OCI-LY7 (cell line): ENCODE results near the gene SCYGR4. TPM values are rescaled to one million over a fixed set of nuclear protein-coding genes. Genes with fewer than 3 reads are reported as not detected.

Experiments
- BruUV-seq: library from RNA; stranded (reverse); fragments of 400-500 nt; replicated peaks from 2 replicates; lab custom pipeline; 2021; lab: Mats Ljungman, UMichigan
- CTCF ChIA-PET: fragments of 300-600 bp; sonication (Branson Sonifier 250); formaldehyde crosslinking; loops from one replicate; lab custom pipeline; 2022; ENCODE audit warnings: antibody characterized with exemption; ENCODE audit not compliant: unreplicated experiment; lab: Charles Lee
- POLR2A ChIA-PET: fragments of 300-600 bp; sonication (Branson Sonifier 250); formaldehyde crosslinking; loops from one replicate; lab custom pipeline; 2022; ENCODE audit warnings: antibody characterized with exemption; lab: Charles Lee
- DNase-seq: peaks from one replicate; pipeline ENCODE4 v3.0.0-alpha.2; 2015; ENCODE audit warnings: low spot score
- H2AFZ ChIP-seq: fragments of 200-600 bp; sonication (generic), shearing (Covaris generic); 2 replicates; pipeline ENCODE4 v1.6.1; 2014; ENCODE audit warnings: mild to moderate bottlenecking, antibody characterized with exemption, low read length, moderate library complexity
- H3K27ac ChIP-seq: fragments of 200-600 bp; sonication (generic); 2 replicates; pipeline ENCODE4 v1.5.1; 2014; ENCODE audit warnings: mixed run types, low read depth, mild to moderate bottlenecking, moderate library complexity, low read length, inconsistent platforms; ENCODE audit not compliant: poor library complexity, severe bottlenecking
- H3K36me3 ChIP-seq: fragments of 200-600 bp; sonication (generic); 2 replicates; pipeline ENCODE4 v1.6.1; 2014; ENCODE audit warnings: mild to moderate bottlenecking, antibody characterized with exemption, low read length, moderate library complexity, mixed read lengths; ENCODE audit not compliant: insufficient read depth
- H3K4me1 ChIP-seq: fragments of 200-600 bp; sonication (generic); 2 replicates; pipeline ENCODE4 v1.5.1; 2014; ENCODE audit warnings: mild to moderate bottlenecking, low read length; ENCODE audit not compliant: insufficient read depth, poor library complexity, severe bottlenecking
- H3K4me2 ChIP-seq: fragments of 200-600 bp; sonication (generic); 2 replicates; pipeline ENCODE4 v1.6.1; 2014; ENCODE audit warnings: mild to moderate bottlenecking, low read length
- H3K4me3 ChIP-seq: fragments of 200-600 bp; sonication (generic); 2 replicates; pipeline ENCODE4 v1.5.1; 2014; ENCODE audit warnings: mild to moderate bottlenecking, low read depth, low read length; ENCODE audit not compliant: poor library complexity, severe bottlenecking
- H3K79me2 ChIP-seq: fragments of 200-600 bp; sonication (generic); 2 replicates; pipeline ENCODE4 v1.6.1; 2016; ENCODE audit warnings: low read depth, mild to moderate bottlenecking, low read length, moderate library complexity, mixed read lengths; ENCODE audit not compliant: insufficient read depth
- H3K9me2 ChIP-seq: fragments of 200-600 bp; sonication (generic); 2 replicates; pipeline ENCODE4 v1.6.1; 2016; ENCODE audit warnings: mild to moderate bottlenecking, low read length, mixed read lengths; ENCODE audit not compliant: insufficient read depth
- H3K9me3 ChIP-seq: fragments of 200-600 bp; sonication (generic); 2 replicates; pipeline ENCODE4 v1.6.1; 2014; ENCODE audit warnings: mild to moderate bottlenecking, mixed run types, low read length, mixed read lengths
- H4K20me1 ChIP-seq: fragments of 200-600 bp; sonication (generic); 2 replicates; pipeline ENCODE4 v1.6.1; 2014; ENCODE audit warnings: mild to moderate bottlenecking, antibody characterized with exemption, low read length, moderate library complexity, mixed read lengths; ENCODE audit not compliant: insufficient read depth
- EZH2phosphoT487 ChIP-seq: fragments of 200-600 bp; sonication (generic); IDR thresholded peaks from 2 replicates; pipeline ENCODE4 v1.6.1; 2018; ENCODE audit warnings: low read depth, borderline replicate concordance, mild to moderate bottlenecking, mixed run types, antibody characterized with exemption, low read length, moderate library complexity, mixed read lengths
- intact Hi-C: fragments of 100-400 bp; cut with micrococcal nuclease; formaldehyde crosslinking; loops from one replicate; pipeline ENCODE4 v1.10.0; 2022; ENCODE audit not compliant: unreplicated experiment
- total RNA-seq, 2 experiments: library from RNA; depleted of rRNA in 1 of 2; stranded (reverse); fragments of >200 nt in 1 of 2; shearing (Covaris generic) in 1 of 2; gene quantifications; 2 replicates each; pipeline ENCODE4 v1.2.3, GENCODE V29; 2014 to 2022
- TF ChIP-seq, protein P1 (sequence below): fragments of 200-600 bp; sonication (generic); conservative IDR thresholded peaks from 2 replicates; pipeline ENCODE4 v1.5.1; 2014; ENCODE audit warnings: mild to moderate bottlenecking, antibody characterized with exemption, low read length, moderate library complexity, mixed read lengths

Gene SCYGR4
- total RNA-seq, 2 experiments from 2014 or later: not detected

DNA sequence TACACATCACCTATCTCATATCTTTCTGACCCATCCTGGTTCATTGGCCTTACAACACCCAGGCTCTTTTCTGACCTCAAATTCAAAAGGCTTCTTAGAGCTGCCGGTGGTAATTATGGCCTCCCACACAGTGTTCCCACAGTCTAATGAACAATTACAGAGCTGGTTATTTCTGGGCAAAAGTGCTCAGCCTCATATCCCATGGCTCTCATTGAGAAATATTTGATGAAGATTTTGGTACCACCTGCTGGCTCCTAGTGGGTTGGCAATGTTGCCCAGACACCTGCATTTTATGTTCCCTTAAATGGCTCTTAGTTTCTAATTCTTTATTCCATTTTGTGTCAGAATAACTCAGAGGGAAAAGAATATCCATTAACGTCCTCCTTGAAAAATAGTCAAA lies 38.7 kb upstream of the SCYGR4 start:
- H3K9me3 ChIP-seq: no peaks in the 10 kb centered on the region
- BruUV-seq: no TSS peak
- no peaks in the 10 kb centered on the region for H3K4me1 ChIP-seq
- H3K36me3 ChIP-seq: no peaks in the 10 kb centered on the region
- intact Hi-C loops: no loop called here
- TF ChIP-seq, protein P1, sequence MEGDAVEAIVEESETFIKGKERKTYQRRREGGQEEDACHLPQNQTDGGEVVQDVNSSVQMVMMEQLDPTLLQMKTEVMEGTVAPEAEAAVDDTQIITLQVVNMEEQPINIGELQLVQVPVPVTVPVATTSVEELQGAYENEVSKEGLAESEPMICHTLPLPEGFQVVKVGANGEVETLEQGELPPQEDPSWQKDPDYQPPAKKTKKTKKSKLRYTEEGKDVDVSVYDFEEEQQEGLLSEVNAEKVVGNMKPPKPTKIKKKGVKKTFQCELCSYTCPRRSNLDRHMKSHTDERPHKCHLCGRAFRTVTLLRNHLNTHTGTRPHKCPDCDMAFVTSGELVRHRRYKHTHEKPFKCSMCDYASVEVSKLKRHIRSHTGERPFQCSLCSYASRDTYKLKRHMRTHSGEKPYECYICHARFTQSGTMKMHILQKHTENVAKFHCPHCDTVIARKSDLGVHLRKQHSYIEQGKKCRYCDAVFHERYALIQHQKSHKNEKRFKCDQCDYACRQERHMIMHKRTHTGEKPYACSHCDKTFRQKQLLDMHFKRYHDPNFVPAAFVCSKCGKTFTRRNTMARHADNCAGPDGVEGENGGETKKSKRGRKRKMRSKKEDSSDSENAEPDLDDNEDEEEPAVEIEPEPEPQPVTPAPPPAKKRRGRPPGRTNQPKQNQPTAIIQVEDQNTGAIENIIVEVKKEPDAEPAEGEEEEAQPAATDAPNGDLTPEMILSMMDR: peak; percentile 23; the same call in 1 of the 2 replicates
- no peak for TF ChIP-seq EZH2phosphoT487
- no peak overlapping the region for H3K4me3 ChIP-seq
- no peak overlapping the region for H3K27ac ChIP-seq
- no peaks in the 10 kb centered on the region for H4K20me1 ChIP-seq
- no peak overlapping the region for H2AFZ ChIP-seq
- no peak overlapping the region for H3K4me2 ChIP-seq
- no peaks in the 10 kb centered on the region for H3K9me2 ChIP-seq
- DNase-seq: no peak
- POLR2A ChIA-PET: interaction anchor here (0.5 kb wide), 1 partner anchor 343 kb away, joined by 4 read pairs; no protein-coding TSS in a partner anchor
- CTCF ChIA-PET: no interaction called here
- H3K79me2 ChIP-seq: no peaks in the 10 kb centered on the region

DNA sequence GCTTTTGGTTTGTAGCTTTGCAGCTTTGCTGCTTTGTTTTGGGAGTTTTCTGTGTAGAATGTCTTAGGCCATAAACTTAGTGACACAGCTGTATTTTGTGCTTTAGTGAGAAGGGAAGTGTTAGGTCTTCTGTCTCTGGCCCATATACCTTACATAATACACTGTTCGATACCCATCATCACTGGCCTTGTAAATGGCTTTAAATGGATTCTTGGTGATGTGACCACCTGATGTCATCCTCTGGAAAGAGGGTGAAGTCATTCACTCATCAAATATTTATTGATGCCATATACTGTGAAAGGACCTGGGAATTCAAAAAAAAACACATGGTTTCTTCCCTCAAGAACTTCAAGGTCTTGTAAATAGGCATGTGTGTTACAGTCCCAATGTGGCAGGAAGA lies 37.5 kb upstream of the SCYGR4 start:
- H3K27ac ChIP-seq: no peak overlapping the region
- no peak overlapping the region for H3K4me3 ChIP-seq
- no peaks in the 10 kb centered on the region for H3K36me3 ChIP-seq
- POLR2A ChIA-PET: interaction anchor here (0.7 kb wide), 1 partner anchor 45 kb away, joined by 4 read pairs; no protein-coding TSS in a partner anchor
- H3K9me2 ChIP-seq: no peaks in the 10 kb centered on the region
- no peaks in the 10 kb centered on the region for H3K79me2 ChIP-seq
- H4K20me1 ChIP-seq: no peaks in the 10 kb centered on the region
- CTCF ChIA-PET: no interaction called here
- BruUV-seq: no TSS peak
- intact Hi-C loops: no loop called here
- DNase-seq: no peak
- H3K4me2 ChIP-seq: no peak overlapping the region
- no peaks in the 10 kb centered on the region for H3K9me3 ChIP-seq
- no peak overlapping the region for H2AFZ ChIP-seq
- H3K4me1 ChIP-seq: no peaks in the 10 kb centered on the region
- TF ChIP-seq, protein P1: no peak
- no peak for TF ChIP-seq EZH2phosphoT487

DNA sequence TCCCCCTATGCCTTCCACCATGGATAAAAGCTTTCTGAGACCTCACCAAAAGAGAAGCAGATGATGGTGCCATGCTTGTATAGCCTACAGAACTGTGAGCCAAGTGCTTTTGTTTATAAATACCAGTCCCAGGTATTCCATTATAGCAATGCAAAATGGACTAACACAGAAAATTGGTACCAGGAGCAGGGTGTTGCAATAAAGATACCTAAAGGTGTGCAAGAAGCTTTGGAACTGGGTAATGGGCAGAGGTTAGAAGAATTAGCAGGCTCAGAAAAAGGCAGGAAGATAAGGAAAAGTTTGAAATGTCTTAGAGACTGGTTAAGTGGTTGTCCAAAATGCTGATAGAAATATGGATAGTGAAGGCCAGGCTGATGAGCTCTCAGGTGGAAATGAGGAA lies 34.9 kb upstream of the SCYGR4 start:
- no peak for DNase-seq
- no peak overlapping the region for H2AFZ ChIP-seq
- H3K27ac ChIP-seq: no peak overlapping the region
- no peak overlapping the region for H3K4me2 ChIP-seq
- no peak for TF ChIP-seq EZH2phosphoT487
- TF ChIP-seq, protein P1: no peak
- no peaks in the 10 kb centered on the region for H3K4me1 ChIP-seq
- no TSS peak for BruUV-seq
- H3K9me3 ChIP-seq: no peaks in the 10 kb centered on the region
- no peaks in the 10 kb centered on the region for H4K20me1 ChIP-seq
- no peak overlapping the region for H3K4me3 ChIP-seq
- H3K79me2 ChIP-seq: no peaks in the 10 kb centered on the region
- ChIA-PET CTCF (no interaction called here), POLR2A (interaction anchor here (1.2 kb wide), 1 partner anchor 11 kb away, joined by 3 read pairs; no protein-coding TSS in a partner anchor)
- H3K36me3 ChIP-seq: no peaks in the 10 kb centered on the region
- no peaks in the 10 kb centered on the region for H3K9me2 ChIP-seq
- intact Hi-C loops: no loop called here
